HCT116 (cell line): ENCODE results near the gene PCSK2. TPM values are rescaled to one million over a fixed set of nuclear protein-coding genes. Genes with fewer than 3 reads are reported as not detected.

Experiments
- ATAC-seq: fragments of 200-7000 bp; cut with Tn5 transposase; 2 replicates; pipeline ENCODE4 v1.9.1; 2020; ENCODE audit warnings: mild to moderate bottlenecking, moderate library complexity
- BruUV-seq: library from RNA; stranded (reverse); fragments of 400-500 nt; replicated peaks from 2 replicates; lab custom pipeline; 2021; lab: Mats Ljungman, UMichigan
- CTCF ChIA-PET: fragments of 300-600 bp; sonication (Branson Sonifier 250); formaldehyde crosslinking; loops from one replicate; lab custom pipeline; 2021; ENCODE audit warnings: antibody characterized with exemption; lab: Charles Lee
- POLR2A ChIA-PET: fragments of 300-600, 350-600 bp; sonication (Branson Sonifier 250); formaldehyde crosslinking; loops from one replicate; lab custom pipeline; 2021; ENCODE audit warnings: antibody characterized with exemption; lab: Charles Lee
- RAD21 ChIA-PET, 2 experiments: fragments of 300-600 bp; sonication (Branson Sonifier 250); formaldehyde crosslinking; loops; one replicate each; lab custom pipeline; 2023; ENCODE audit warnings: low total read pairs in 2 of 2; ENCODE audit not compliant: uncharacterized antibody in 2 of 2, unreplicated experiment in 2 of 2, low non-redundant PET in 1 of 2; lab: Charles Lee
- DNase-seq: peaks from one replicate; pipeline ENCODE4 v3.0.0-alpha.2; 2010; ENCODE audit warnings: low read depth, low spot score
- H2AFZ ChIP-seq: fragments of 200-600 bp; shearing (Covaris generic), sonication (generic); 2 replicates; pipeline ENCODE4 v1.6.1; 2017; ENCODE audit warnings: low read depth, mixed run types, mixed read lengths, antibody characterized with exemption, low read length; ENCODE audit not compliant: poor library complexity, severe bottlenecking
- H3K27ac ChIP-seq: 2 replicates; pipeline ENCODE4 v1.5.1; 2012; ENCODE audit warnings: low read depth, low read length
- H3K27me3 ChIP-seq: fragments of 200-600 bp; sonication (generic); 2 replicates; pipeline ENCODE4 v1.6.1; 2016; ENCODE audit warnings: mixed run types, low read length, mixed read lengths; ENCODE audit not compliant: insufficient read depth
- H3K36me3 ChIP-seq, 2 experiments: fragments of 200-500 bp in 1 of 2; fragments of 200-600 bp in 1 of 2; sonication (Bioruptor generic) in 1 of 2; sonication (generic) in 1 of 2; 2 replicates each; pipeline versions ENCODE4 v1.5.1 to v1.6.1; 2014 to 2016; ENCODE audit warnings: low read length in 2 of 2, inconsistent platforms in 1 of 2, mixed read lengths in 1 of 2, mixed run types in 1 of 2; ENCODE audit not compliant: insufficient read depth in 2 of 2, control insufficient read depth in 1 of 2
- H3K4me1 ChIP-seq, 2 experiments: fragments of 200-600 bp in 1 of 2; sonication (generic) in 1 of 2; 2 replicates each; pipeline versions ENCODE4 v1.5.1 to v1.6.1; 2012 to 2017; ENCODE audit warnings: low read length in 2 of 2, inconsistent platforms in 1 of 2, mild to moderate bottlenecking in 1 of 2, mixed read lengths in 1 of 2, mixed run types in 1 of 2, moderate library complexity in 1 of 2; ENCODE audit not compliant: insufficient read depth in 2 of 2, control insufficient read depth in 1 of 2
- H3K4me2 ChIP-seq: fragments of 200-600 bp; sonication (generic); 2 replicates; pipeline ENCODE4 v1.6.1; 2017; ENCODE audit warnings: mixed run types, low read length, mixed read lengths
- H3K4me3 ChIP-seq, 2 experiments: fragments of 200-600 bp in 1 of 2; sonication (generic) in 1 of 2; replicated peaks in 1 of 2; 2 replicates each; pipeline ENCODE4 v1.5.1; 2011 to 2016; ENCODE audit warnings: low read length in 2 of 2, control low read depth in 1 of 2, low read depth in 1 of 2, mild to moderate bottlenecking in 1 of 2, mixed read lengths in 1 of 2, mixed run types in 1 of 2
- H3K79me2 ChIP-seq: fragments of 200-600 bp; sonication (generic); 2 replicates; pipeline ENCODE4 v1.6.1; 2017; ENCODE audit warnings: mild to moderate bottlenecking, mixed run types, low read length, moderate library complexity, mixed read lengths; ENCODE audit not compliant: insufficient read depth
- H3K9ac ChIP-seq: fragments of 200-600 bp; sonication (generic); 2 replicates; pipeline ENCODE4 v1.6.1; 2016; ENCODE audit warnings: low read length, mixed read lengths
- H3K9me2 ChIP-seq: fragments of 200-600 bp; sonication (generic), shearing (Covaris generic); 2 replicates; pipeline ENCODE4 v1.6.1; 2017; ENCODE audit warnings: mixed run types, mild to moderate bottlenecking, moderate library complexity; ENCODE audit not compliant: insufficient read depth
- H3K9me3 ChIP-seq, 2 experiments: fragments of 200-500 bp in 1 of 2; fragments of 200-600 bp in 1 of 2; sonication (Bioruptor generic) in 1 of 2; sonication (generic) in 1 of 2; 2 replicates each; pipeline ENCODE4 v1.6.1; 2014 to 2017; ENCODE audit warnings: low read length in 2 of 2, mixed read lengths in 2 of 2, inconsistent platforms in 1 of 2, low read depth in 1 of 2, mild to moderate bottlenecking in 1 of 2, mixed run types in 1 of 2, moderate library complexity in 1 of 2; ENCODE audit not compliant: control insufficient read depth in 1 of 2, insufficient read depth in 1 of 2
- H4K20me1 ChIP-seq: fragments of 200-600 bp; sonication (generic), shearing (Covaris generic); 2 replicates; pipeline ENCODE4 v1.6.1; 2017; ENCODE audit warnings: mixed run types, mild to moderate bottlenecking, moderate library complexity; ENCODE audit not compliant: insufficient read depth
- EZH2 ChIP-seq: fragments of 200-600 bp; sonication (generic); IDR thresholded peaks from 2 replicates; pipeline ENCODE4 v1.6.1; 2017; ENCODE audit warnings: antibody characterized with exemption, mixed run types
- EZH2phosphoT487 ChIP-seq: fragments of 200-600 bp; IDR thresholded peaks from 2 replicates; pipeline ENCODE4 v1.6.1; 2018; ENCODE audit warnings: antibody characterized with exemption, borderline replicate concordance
- FOSL1 ChIP-seq: IDR thresholded peaks from 2 replicates; pipeline ENCODE4 v1.6.1; 2012; ENCODE audit warnings: low read depth
- POLR2A ChIP-seq: IDR thresholded peaks from 2 replicates; pipeline ENCODE4 v1.7.0; 2011; ENCODE audit warnings: borderline replicate concordance; ENCODE audit not compliant: insufficient read depth, insufficient read length; ENCODE audit errors: extremely low read depth
- RAD21 ChIP-seq: IDR thresholded peaks from 2 replicates; pipeline ENCODE4 v1.6.1; 2012; ENCODE audit warnings: low read depth, mild to moderate bottlenecking
- TCF7L2 ChIP-seq: IDR thresholded peaks from 2 replicates; pipeline ENCODE4 v1.7.0; 2011; ENCODE audit warnings: borderline replicate concordance, inconsistent platforms; ENCODE audit not compliant: insufficient read depth, insufficient read length; ENCODE audit errors: extremely low read depth
- YY1 ChIP-seq: IDR thresholded peaks from 2 replicates; pipeline ENCODE4 v1.6.1; 2011; ENCODE audit warnings: low read length, low read depth, moderate library complexity, mild to moderate bottlenecking; ENCODE audit not compliant: insufficient replicate concordance; ENCODE audit errors: extremely low read depth
- ZNF274 ChIP-seq: fragments of 200-500 bp; sonication (Bioruptor generic); IDR thresholded peaks from 2 replicates; pipeline ENCODE4 v1.6.1; 2014; ENCODE audit warnings: mild to moderate bottlenecking, low read depth, low read length, inconsistent platforms
- intact Hi-C: fragments of 100-400 bp; cut with micrococcal nuclease; formaldehyde crosslinking; loops from 2 replicates; pipeline ENCODE4 v1.10.0; 2022
- total RNA-seq: library from RNA; stranded (reverse); gene quantifications from one replicate; pipeline ENCODE4 v1.2.1, GENCODE V29; 2021; ENCODE audit not compliant: unreplicated experiment
- TF ChIP-seq, protein P1 (sequence below): IDR thresholded peaks from 2 replicates; pipeline ENCODE4 v1.6.1; 2012
- TF ChIP-seq, protein P2 (sequence below): IDR thresholded peaks from 2 replicates; pipeline ENCODE4 v1.6.1; 2012; ENCODE audit warnings: low read depth
- TF ChIP-seq, protein P3 (sequence below): IDR thresholded peaks from 2 replicates; pipeline ENCODE4 v1.6.1; 2012

PCSK2 gene
- total RNA-seq, 1 experiment from 2014 or later = not detected

DNA sequence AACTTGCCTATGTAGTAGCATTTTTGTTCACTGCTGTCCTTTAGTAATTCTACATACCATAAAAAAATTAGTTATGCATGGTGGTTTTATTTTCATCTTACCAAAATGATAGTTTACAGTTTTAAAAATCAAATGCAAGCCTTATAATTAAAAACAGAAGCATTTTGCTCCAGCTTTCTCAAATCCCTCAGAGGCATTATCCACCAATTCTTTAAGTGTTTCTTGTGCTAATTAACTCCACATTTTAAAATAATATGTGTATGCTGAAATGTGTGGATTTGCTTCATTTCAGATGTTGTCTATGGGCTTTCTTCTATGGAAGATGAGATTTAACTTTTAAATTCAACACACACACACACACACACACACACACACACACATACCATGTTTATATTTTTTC lies 49.3 kb downstream of the PCSK2 start:
- ChIA-PET POLR2A (no interaction called here), RAD21 (no interaction called here), CTCF (no interaction called here)
- Histone ChIP-seq H3K9ac (no peak overlapping the region), H3K27ac (no peak overlapping the region), H4K20me1 (no peaks in the 10 kb centered on the region), H3K9me2 (no peaks in the 10 kb centered on the region), H3K27me3 (peaks cover 18% of the 10 kb centered on the region; the same call in 1 of the 2 replicates), H3K79me2 (no peaks in the 10 kb centered on the region), H2AFZ (no peak overlapping the region), H3K4me1 (no peaks in the 10 kb centered on the region), H3K4me3 (no peak overlapping the region), H3K36me3 (no peaks in the 10 kb centered on the region)
- ATAC-seq (no peak), DNase-seq (no peak)
- no TSS peak for BruUV-seq
- intact Hi-C loops = no loop called here
- TF ChIP-seq TCF7L2 (no peak), EZH2phosphoT487 (no peak), POLR2A (no peak), ZNF274 (no peak), RAD21 (no peak), YY1 (no peak), EZH2 (no peak), FOSL1 (no peak)
- TF ChIP-seq, protein P1, sequence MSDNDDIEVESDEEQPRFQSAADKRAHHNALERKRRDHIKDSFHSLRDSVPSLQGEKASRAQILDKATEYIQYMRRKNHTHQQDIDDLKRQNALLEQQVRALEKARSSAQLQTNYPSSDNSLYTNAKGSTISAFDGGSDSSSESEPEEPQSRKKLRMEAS = no peak
- TF ChIP-seq, protein P2, sequence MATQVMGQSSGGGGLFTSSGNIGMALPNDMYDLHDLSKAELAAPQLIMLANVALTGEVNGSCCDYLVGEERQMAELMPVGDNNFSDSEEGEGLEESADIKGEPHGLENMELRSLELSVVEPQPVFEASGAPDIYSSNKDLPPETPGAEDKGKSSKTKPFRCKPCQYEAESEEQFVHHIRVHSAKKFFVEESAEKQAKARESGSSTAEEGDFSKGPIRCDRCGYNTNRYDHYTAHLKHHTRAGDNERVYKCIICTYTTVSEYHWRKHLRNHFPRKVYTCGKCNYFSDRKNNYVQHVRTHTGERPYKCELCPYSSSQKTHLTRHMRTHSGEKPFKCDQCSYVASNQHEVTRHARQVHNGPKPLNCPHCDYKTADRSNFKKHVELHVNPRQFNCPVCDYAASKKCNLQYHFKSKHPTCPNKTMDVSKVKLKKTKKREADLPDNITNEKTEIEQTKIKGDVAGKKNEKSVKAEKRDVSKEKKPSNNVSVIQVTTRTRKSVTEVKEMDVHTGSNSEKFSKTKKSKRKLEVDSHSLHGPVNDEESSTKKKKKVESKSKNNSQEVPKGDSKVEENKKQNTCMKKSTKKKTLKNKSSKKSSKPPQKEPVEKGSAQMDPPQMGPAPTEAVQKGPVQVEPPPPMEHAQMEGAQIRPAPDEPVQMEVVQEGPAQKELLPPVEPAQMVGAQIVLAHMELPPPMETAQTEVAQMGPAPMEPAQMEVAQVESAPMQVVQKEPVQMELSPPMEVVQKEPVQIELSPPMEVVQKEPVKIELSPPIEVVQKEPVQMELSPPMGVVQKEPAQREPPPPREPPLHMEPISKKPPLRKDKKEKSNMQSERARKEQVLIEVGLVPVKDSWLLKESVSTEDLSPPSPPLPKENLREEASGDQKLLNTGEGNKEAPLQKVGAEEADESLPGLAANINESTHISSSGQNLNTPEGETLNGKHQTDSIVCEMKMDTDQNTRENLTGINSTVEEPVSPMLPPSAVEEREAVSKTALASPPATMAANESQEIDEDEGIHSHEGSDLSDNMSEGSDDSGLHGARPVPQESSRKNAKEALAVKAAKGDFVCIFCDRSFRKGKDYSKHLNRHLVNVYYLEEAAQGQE = no peak
- TF ChIP-seq, protein P3, sequence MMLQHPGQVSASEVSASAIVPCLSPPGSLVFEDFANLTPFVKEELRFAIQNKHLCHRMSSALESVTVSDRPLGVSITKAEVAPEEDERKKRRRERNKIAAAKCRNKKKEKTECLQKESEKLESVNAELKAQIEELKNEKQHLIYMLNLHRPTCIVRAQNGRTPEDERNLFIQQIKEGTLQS = no peak
- TF ChIP-seq, all 23 proteins: peak for 0
- no peak overlapping the region for H3K4me2 ChIP-seq
- no peaks in the 10 kb centered on the region for H3K9me3 ChIP-seq
